T-helper 22 cell (primary cell): Measurements from ENCODE around the gene FARS2.

Experiments used
- DNase-seq: peaks from one replicate; pipeline ENCODE4 v3.0.0-alpha.2; 2020; ENCODE audit warnings: low read depth

Gene FARS2

GRCh38 chr6:5425797-5426196 is 164.5 kb downstream of the FARS2 start:
- DNase-seq, result no peak

- no peak for DNase-seq
Measured at GRCh38 chr6:5427586-5427985, 166.3 kb downstream of the FARS2 start.

- no peak for DNase-seq
Measured at GRCh38 chr6:5433324-5433723, 172.0 kb downstream of the FARS2 start.

- DNase-seq, result no peak
Measured at GRCh38 chr6:5435449-5435848, 174.1 kb downstream of the FARS2 start.

- DNase-seq, result no peak
Measured at GRCh38 chr6:5438922-5439584, 177.7 kb downstream of the FARS2 start.

GRCh38 chr6:5439749-5440148 is 178.4 kb downstream of the FARS2 start:
- DNase-seq, result no peak

GRCh38 chr6:5442319-5442718 is 181.0 kb downstream of the FARS2 start:
- no peak for DNase-seq

GRCh38 chr6:5442916-5443315 is 181.6 kb downstream of the FARS2 start:
- DNase-seq, result no peak

GRCh38 chr6:5443491-5443890 is 182.2 kb downstream of the FARS2 start:
- no peak for DNase-seq

GRCh38 chr6:5446362-5447075 is 185.2 kb downstream of the FARS2 start:
- DNase-seq, result no peak

- DNase-seq, result no peak
Measured at GRCh38 chr6:5447921-5448320, 186.6 kb downstream of the FARS2 start.

- DNase-seq, result no peak
Measured at GRCh38 chr6:5450073-5450472, 188.8 kb downstream of the FARS2 start.

- no peak for DNase-seq
Measured at GRCh38 chr6:5453546-5453945, 192.2 kb downstream of the FARS2 start.

- no peak for DNase-seq
Measured at GRCh38 chr6:5455142-5455541, 193.8 kb downstream of the FARS2 start.

GRCh38 chr6:5457041-5457440 is 195.7 kb downstream of the FARS2 start:
- DNase-seq, result no peak

GRCh38 chr6:5457983-5458683 is 196.8 kb downstream of the FARS2 start:
- no peak for DNase-seq

- DNase-seq, result no peak
Measured at GRCh38 chr6:5459346-5459745, 198.0 kb downstream of the FARS2 start.

- no peak for DNase-seq
Measured at GRCh38 chr6:5461365-5461764, 200.1 kb downstream of the FARS2 start.

- no peak for DNase-seq
Measured at GRCh38 chr6:5462856-5463255, 201.5 kb downstream of the FARS2 start.

- no peak for DNase-seq
Measured at GRCh38 chr6:5463690-5464089, 202.4 kb downstream of the FARS2 start.

GRCh38 chr6:5464099-5464885 is 203.0 kb downstream of the FARS2 start:
- no peak for DNase-seq
